Measurements from ENCODE around the gene CCNK.

- no peak for TF ChIP-seq CTCF (conservative IDR thresholded peaks at IDR 0.05)
- TF ChIP-seq EZH2 (IDR thresholded peaks at IDR 0.05; ENCODE audit: low read depth): no peak
These were observed 45.9 kb upstream of the CCNK start for GRCh38 chr14:99435327-99435726.
